Neural cell (in vitro differentiated cells): ENCODE measurements around the gene CABP7. TPM values are rescaled to one million over a fixed set of nuclear protein-coding genes. Genes with fewer than 3 reads are reported as not detected.

Source experiments
- H2AFZ ChIP-seq: fragments of 200-600, 300-800 bp; sonication (generic), shearing (Covaris generic); 2 replicates; pipeline ENCODE4 v1.6.0; 2014; ENCODE audit warnings: low read depth, mild to moderate bottlenecking, antibody characterized with exemption, low read length, moderate library complexity
- H3F3A ChIP-seq: fragments of 200-600 bp; shearing (Covaris generic); 2 replicates; pipeline ENCODE4 v1.6.1; 2016; ENCODE audit warnings: mild to moderate bottlenecking, moderate library complexity, mixed read lengths, antibody characterized with exemption, low read length; ENCODE audit not compliant: insufficient read depth, poor library complexity, severe bottlenecking
- H3K27ac ChIP-seq: fragments of 200-600, 300-800 bp; sonication (generic), shearing (Covaris generic); 2 replicates; pipeline ENCODE4 v1.5.1; 2014; ENCODE audit warnings: mild to moderate bottlenecking, low read length, moderate library complexity
- H3K27me3 ChIP-seq: fragments of 300-800, 200-600 bp; sonication (generic), shearing (Covaris generic); 2 replicates; pipeline ENCODE4 v1.6.0; 2014; ENCODE audit warnings: mild to moderate bottlenecking, low read depth, low read length, moderate library complexity; ENCODE audit not compliant: insufficient read depth
- H3K36me3 ChIP-seq: fragments of 300-800, 200-600 bp; sonication (generic), shearing (Covaris generic); 2 replicates; pipeline ENCODE4 v1.5.1; 2014; ENCODE audit warnings: mild to moderate bottlenecking, antibody characterized with exemption, low read length, moderate library complexity; ENCODE audit not compliant: insufficient read depth
- H3K4me2 ChIP-seq: fragments of 300-800, 200-600 bp; sonication (generic), shearing (Covaris generic); 2 replicates; pipeline ENCODE4 v1.6.0; 2014; ENCODE audit warnings: mild to moderate bottlenecking, low read length
- H3K4me3 ChIP-seq: fragments of 300-800, 200-600 bp; sonication (generic), shearing (Covaris generic); 2 replicates; pipeline ENCODE4 v1.5.1; 2014; ENCODE audit warnings: mild to moderate bottlenecking, low read length, moderate library complexity
- H3K79me2 ChIP-seq: fragments of 200-600 bp; shearing (Covaris generic); replicated peaks from 2 replicates; pipeline ENCODE4 v1.6.0; 2014; ENCODE audit warnings: mild to moderate bottlenecking, low read length, moderate library complexity; ENCODE audit not compliant: insufficient read depth
- H3K9ac ChIP-seq: fragments of 300-800, 200-600 bp; sonication (generic), shearing (Covaris generic); 2 replicates; pipeline ENCODE4 v1.6.1; 2016; ENCODE audit warnings: mild to moderate bottlenecking, low read length, mixed read lengths
- H3K9me2 ChIP-seq: fragments of 200-600 bp; shearing (Covaris generic); 2 replicates; pipeline ENCODE4 v1.6.1; 2016; ENCODE audit warnings: mild to moderate bottlenecking, low read length, mixed read lengths; ENCODE audit not compliant: insufficient read depth
- H3K9me3 ChIP-seq: fragments of 200-600, 300-800 bp; sonication (generic), shearing (Covaris generic); 2 replicates; pipeline ENCODE4 v1.6.1; 2016; ENCODE audit warnings: mild to moderate bottlenecking, mixed run types, low read length, moderate library complexity, mixed read lengths
- H4K20me1 ChIP-seq: fragments of 200-600 bp; shearing (Covaris generic); 2 replicates; pipeline ENCODE4 v1.6.1; 2016; ENCODE audit warnings: mild to moderate bottlenecking, mixed run types; ENCODE audit not compliant: insufficient read depth
- EP300 ChIP-seq: fragments of 450-650 bp; conservative IDR thresholded peaks from 2 replicates; pipeline ENCODE4 v1.6.1; 2014; ENCODE audit warnings: antibody characterized with exemption, mild to moderate bottlenecking, moderate library complexity; ENCODE audit not compliant: poor library complexity, severe bottlenecking
- EZH2 ChIP-seq: fragments of 200-600, 300-800 bp; shearing (Covaris generic), sonication (generic); IDR thresholded peaks from 2 replicates; pipeline ENCODE4 v1.6.1; 2014; ENCODE audit warnings: antibody characterized with exemption, low read length, borderline replicate concordance, mild to moderate bottlenecking; ENCODE audit not compliant: insufficient read depth, poor library complexity, severe bottlenecking
- MXI1 ChIP-seq: fragments of 450-650 bp; conservative IDR thresholded peaks from 2 replicates; pipeline ENCODE4 v1.6.1; 2014; ENCODE audit warnings: antibody characterized with exemption, mild to moderate bottlenecking; ENCODE audit not compliant: poor library complexity, severe bottlenecking
- POLR2AphosphoS5 ChIP-seq: IDR thresholded peaks from 2 replicates; pipeline ENCODE4 v1.6.1; 2012
- RAD21 ChIP-seq: fragments of 450-650 bp; conservative IDR thresholded peaks from 2 replicates; pipeline ENCODE4 v1.6.1; 2014; ENCODE audit warnings: antibody characterized with exemption, mild to moderate bottlenecking, moderate library complexity
- SMC3 ChIP-seq: fragments of 450-650 bp; conservative IDR thresholded peaks from 2 replicates; pipeline ENCODE4 v1.6.1; 2014; ENCODE audit warnings: antibody characterized with exemption, mild to moderate bottlenecking, moderate library complexity; ENCODE audit not compliant: poor library complexity
- TAF1 ChIP-seq: IDR thresholded peaks from 2 replicates; pipeline ENCODE4 v1.6.1; 2012; ENCODE audit warnings: low read depth
- polyA plus RNA-seq: library from polyadenylated mRNA; depleted of rRNA; stranded (reverse); fragments of >200 nt; gene quantifications from 2 replicates; pipeline ENCODE4 v1.2.3, GENCODE V29; 2014
- TF ChIP-seq, protein P1 (sequence below): IDR thresholded peaks from 2 replicates; pipeline ENCODE4 v1.6.1; 2012; ENCODE audit warnings: borderline replicate concordance
- TF ChIP-seq, protein P2 (sequence below): fragments of 450-650 bp; IDR thresholded peaks from 2 replicates; pipeline ENCODE4 v1.5.1; 2014; ENCODE audit warnings: antibody characterized with exemption, mild to moderate bottlenecking, moderate library complexity; ENCODE audit not compliant: poor library complexity, severe bottlenecking

Gene CABP7
- polyA plus RNA-seq, 1 donor from 2014 or later = 0.67 TPM

DNA sequence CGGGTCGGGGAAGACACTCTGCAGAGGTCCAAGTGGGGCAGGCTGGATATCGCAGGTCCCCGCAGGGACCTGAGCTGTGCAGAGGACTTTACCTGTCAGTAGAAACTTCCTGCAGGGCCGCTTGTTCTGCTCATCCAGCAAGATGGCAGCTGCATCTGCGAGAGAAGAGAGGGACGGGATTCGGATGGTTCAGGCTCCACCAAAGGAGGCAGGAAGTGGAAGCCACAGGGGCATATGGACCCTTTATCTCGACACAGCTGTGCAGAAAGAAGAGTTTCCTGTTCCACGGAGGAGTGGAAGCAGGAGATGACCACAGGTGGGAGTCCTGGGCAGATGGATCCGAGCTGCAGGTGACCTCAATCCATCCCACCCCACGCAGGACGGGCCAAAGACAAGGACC lies 22.5 kb downstream of the CABP7 start:
- no peaks in the 10 kb centered on the region for H3K36me3 ChIP-seq
- no peaks in the 10 kb centered on the region for H3K9me3 ChIP-seq
- no peaks in the 10 kb centered on the region for H3K27me3 ChIP-seq
- no peak overlapping the region for H3K4me3 ChIP-seq
- no peak overlapping the region for H3K9ac ChIP-seq
- no peaks in the 10 kb centered on the region for H3K79me2 ChIP-seq
- no peaks in the 10 kb centered on the region for H3F3A ChIP-seq
- TF ChIP-seq POLR2AphosphoS5 (no peak), EP300 (no peak), SMC3 (no peak), MXI1 (no peak), RAD21 (no peak), EZH2 (no peak), TAF1 (no peak)
- TF ChIP-seq, protein P1, sequence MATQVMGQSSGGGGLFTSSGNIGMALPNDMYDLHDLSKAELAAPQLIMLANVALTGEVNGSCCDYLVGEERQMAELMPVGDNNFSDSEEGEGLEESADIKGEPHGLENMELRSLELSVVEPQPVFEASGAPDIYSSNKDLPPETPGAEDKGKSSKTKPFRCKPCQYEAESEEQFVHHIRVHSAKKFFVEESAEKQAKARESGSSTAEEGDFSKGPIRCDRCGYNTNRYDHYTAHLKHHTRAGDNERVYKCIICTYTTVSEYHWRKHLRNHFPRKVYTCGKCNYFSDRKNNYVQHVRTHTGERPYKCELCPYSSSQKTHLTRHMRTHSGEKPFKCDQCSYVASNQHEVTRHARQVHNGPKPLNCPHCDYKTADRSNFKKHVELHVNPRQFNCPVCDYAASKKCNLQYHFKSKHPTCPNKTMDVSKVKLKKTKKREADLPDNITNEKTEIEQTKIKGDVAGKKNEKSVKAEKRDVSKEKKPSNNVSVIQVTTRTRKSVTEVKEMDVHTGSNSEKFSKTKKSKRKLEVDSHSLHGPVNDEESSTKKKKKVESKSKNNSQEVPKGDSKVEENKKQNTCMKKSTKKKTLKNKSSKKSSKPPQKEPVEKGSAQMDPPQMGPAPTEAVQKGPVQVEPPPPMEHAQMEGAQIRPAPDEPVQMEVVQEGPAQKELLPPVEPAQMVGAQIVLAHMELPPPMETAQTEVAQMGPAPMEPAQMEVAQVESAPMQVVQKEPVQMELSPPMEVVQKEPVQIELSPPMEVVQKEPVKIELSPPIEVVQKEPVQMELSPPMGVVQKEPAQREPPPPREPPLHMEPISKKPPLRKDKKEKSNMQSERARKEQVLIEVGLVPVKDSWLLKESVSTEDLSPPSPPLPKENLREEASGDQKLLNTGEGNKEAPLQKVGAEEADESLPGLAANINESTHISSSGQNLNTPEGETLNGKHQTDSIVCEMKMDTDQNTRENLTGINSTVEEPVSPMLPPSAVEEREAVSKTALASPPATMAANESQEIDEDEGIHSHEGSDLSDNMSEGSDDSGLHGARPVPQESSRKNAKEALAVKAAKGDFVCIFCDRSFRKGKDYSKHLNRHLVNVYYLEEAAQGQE = no peak
- TF ChIP-seq, protein P2, sequence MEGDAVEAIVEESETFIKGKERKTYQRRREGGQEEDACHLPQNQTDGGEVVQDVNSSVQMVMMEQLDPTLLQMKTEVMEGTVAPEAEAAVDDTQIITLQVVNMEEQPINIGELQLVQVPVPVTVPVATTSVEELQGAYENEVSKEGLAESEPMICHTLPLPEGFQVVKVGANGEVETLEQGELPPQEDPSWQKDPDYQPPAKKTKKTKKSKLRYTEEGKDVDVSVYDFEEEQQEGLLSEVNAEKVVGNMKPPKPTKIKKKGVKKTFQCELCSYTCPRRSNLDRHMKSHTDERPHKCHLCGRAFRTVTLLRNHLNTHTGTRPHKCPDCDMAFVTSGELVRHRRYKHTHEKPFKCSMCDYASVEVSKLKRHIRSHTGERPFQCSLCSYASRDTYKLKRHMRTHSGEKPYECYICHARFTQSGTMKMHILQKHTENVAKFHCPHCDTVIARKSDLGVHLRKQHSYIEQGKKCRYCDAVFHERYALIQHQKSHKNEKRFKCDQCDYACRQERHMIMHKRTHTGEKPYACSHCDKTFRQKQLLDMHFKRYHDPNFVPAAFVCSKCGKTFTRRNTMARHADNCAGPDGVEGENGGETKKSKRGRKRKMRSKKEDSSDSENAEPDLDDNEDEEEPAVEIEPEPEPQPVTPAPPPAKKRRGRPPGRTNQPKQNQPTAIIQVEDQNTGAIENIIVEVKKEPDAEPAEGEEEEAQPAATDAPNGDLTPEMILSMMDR = no peak
- no peaks in the 10 kb centered on the region for H3K9me2 ChIP-seq
- H3K4me2 ChIP-seq = no peak overlapping the region
- no peaks in the 10 kb centered on the region for H4K20me1 ChIP-seq
- H3K27ac ChIP-seq = no peak overlapping the region
- no peak overlapping the region for H2AFZ ChIP-seq

- no peaks in the 10 kb centered on the region for H3K27me3 ChIP-seq
- H3K27ac ChIP-seq = no peak overlapping the region
- TF ChIP-seq, protein P1 = no peak
- no peak for TF ChIP-seq MXI1
- no peak for TF ChIP-seq SMC3
- no peak for TF ChIP-seq RAD21
- TF ChIP-seq TAF1 = no peak
- TF ChIP-seq, protein P2 = no peak
- TF ChIP-seq POLR2AphosphoS5 = no peak
- no peak overlapping the region for H3K4me2 ChIP-seq
- H3F3A ChIP-seq = no peaks in the 10 kb centered on the region
- H3K9me3 ChIP-seq = no peaks in the 10 kb centered on the region
- H3K4me3 ChIP-seq = no peak overlapping the region
- no peaks in the 10 kb centered on the region for H3K36me3 ChIP-seq
- no peaks in the 10 kb centered on the region for H3K79me2 ChIP-seq
- no peak overlapping the region for H3K9ac ChIP-seq
- no peaks in the 10 kb centered on the region for H4K20me1 ChIP-seq
- no peaks in the 10 kb centered on the region for H3K9me2 ChIP-seq
- no peak overlapping the region for H2AFZ ChIP-seq
Measured at GRCh38 chr22:29744902-29745301, 25.1 kb downstream of the CABP7 start.
